OCI-LY3 (cell line): ENCODE data around the gene POU5F2.

ENCODE experiments used
- EZH2phosphoT487 ChIP-seq: fragments of 200-600 bp; shearing (Covaris generic); IDR thresholded peaks from 2 replicates; pipeline ENCODE4 v1.6.1; 2018; ENCODE audit warnings: antibody characterized with exemption, mixed run types, low read depth
- TF ChIP-seq, protein P1 (sequence below): fragments of 200-600, 300-600 bp; sonication (generic); IDR thresholded peaks from 2 replicates; pipeline ENCODE4 v1.5.1; 2014; ENCODE audit warnings: antibody characterized with exemption, low read length, low read depth

DNA sequence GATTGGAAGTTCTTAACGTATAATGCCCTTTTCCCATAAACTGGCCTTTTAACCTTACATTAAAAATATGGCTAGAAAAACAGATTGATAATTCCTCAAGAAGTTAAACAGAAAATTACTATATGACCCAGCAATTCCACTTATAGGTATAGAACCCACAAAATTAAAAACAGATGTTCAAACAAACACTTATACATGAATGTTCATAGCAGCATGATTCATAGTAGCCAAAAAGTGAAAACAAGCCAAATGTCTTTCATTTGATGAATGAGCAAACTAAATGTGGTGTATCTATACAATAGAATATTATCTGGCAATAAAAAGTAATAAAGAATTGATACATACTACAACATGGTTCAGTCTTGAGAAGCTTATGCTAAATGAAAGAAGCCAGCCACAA lies 35.5 kb downstream of the POU5F2 start:
- TF ChIP-seq, protein P1, sequence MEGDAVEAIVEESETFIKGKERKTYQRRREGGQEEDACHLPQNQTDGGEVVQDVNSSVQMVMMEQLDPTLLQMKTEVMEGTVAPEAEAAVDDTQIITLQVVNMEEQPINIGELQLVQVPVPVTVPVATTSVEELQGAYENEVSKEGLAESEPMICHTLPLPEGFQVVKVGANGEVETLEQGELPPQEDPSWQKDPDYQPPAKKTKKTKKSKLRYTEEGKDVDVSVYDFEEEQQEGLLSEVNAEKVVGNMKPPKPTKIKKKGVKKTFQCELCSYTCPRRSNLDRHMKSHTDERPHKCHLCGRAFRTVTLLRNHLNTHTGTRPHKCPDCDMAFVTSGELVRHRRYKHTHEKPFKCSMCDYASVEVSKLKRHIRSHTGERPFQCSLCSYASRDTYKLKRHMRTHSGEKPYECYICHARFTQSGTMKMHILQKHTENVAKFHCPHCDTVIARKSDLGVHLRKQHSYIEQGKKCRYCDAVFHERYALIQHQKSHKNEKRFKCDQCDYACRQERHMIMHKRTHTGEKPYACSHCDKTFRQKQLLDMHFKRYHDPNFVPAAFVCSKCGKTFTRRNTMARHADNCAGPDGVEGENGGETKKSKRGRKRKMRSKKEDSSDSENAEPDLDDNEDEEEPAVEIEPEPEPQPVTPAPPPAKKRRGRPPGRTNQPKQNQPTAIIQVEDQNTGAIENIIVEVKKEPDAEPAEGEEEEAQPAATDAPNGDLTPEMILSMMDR = no peak
- no peak for TF ChIP-seq EZH2phosphoT487
